HFFc6 (cell line): ENCODE results near the gene ABRACL. TPM values are rescaled to one million over a fixed set of nuclear protein-coding genes. Genes with fewer than 3 reads are reported as not detected.
"Not testable (repeated sequence)": the region's sequence is repeated elsewhere in the genome, so short reads cannot be mapped to it uniquely, and the experiment has no call there.

Experiments
- DNase-seq: peaks from one replicate; pipeline ENCODE4 v3.0.0-alpha.2; 2018
- H3K27ac Mint-ChIP-seq: 2 replicates; pipeline ENCODE4 v1.8.0; 2020; ENCODE audit warnings: mild to moderate bottlenecking, mixed read lengths
- H3K27me3 Mint-ChIP-seq: 2 replicates; pipeline ENCODE4 v1.8.0; 2021; ENCODE audit warnings: mild to moderate bottlenecking, moderate library complexity, mixed read lengths; ENCODE audit not compliant: insufficient read depth
- H3K36me3 Mint-ChIP-seq: 2 replicates; pipeline ENCODE4 v1.8.0; 2021; ENCODE audit warnings: low read depth, mixed read lengths
- H3K4me1 Mint-ChIP-seq: 2 replicates; pipeline ENCODE4 v1.8.0; 2020; ENCODE audit warnings: low read depth, mixed read lengths
- H3K4me3 Mint-ChIP-seq: 2 replicates; pipeline ENCODE4 v1.8.0; 2020; ENCODE audit warnings: mild to moderate bottlenecking, moderate library complexity, mixed read lengths
- H3K9me3 Mint-ChIP-seq: 2 replicates; pipeline ENCODE4 v1.8.0; 2020; ENCODE audit warnings: mild to moderate bottlenecking, mixed read lengths
- CTCF ChIP-seq: fragments of 200-600 bp; sonication (generic); IDR thresholded peaks from 2 replicates; pipeline ENCODE4 v1.5.0; 2021; ENCODE audit warnings: antibody characterized with exemption, mild to moderate bottlenecking
- total RNA-seq, 6 experiments: library from RNA; stranded (reverse); fragmentation: NEBNext Ultra II Directional; extraction: Animal tissue kit (Norgen Biotek cat#: 25700); gene quantifications; 2 replicates in 1 of 6; 3 replicates in 5 of 6; pipeline ENCODE4 v1.2.3, GENCODE V29; 2021

The ABRACL gene
- total RNA-seq, 6 experiments from 2014 or later: 18.3 to 25.5 (median 22.4) TPM

GRCh38 chr6:139044250-139044649 lies 15.7 kb downstream of the ABRACL start:
- Mint-ChIP-seq H3K4me1 (no peaks in the 10 kb centered on the region), H3K4me3 (no peak overlapping the region), H3K27me3 (peaks cover 8% of the 10 kb centered on the region; the same call in 1 of the 2 replicates), H3K9me3 (peaks cover 3% of the 10 kb centered on the region), H3K27ac (no peak overlapping the region), H3K36me3 (peaks cover 15% of the 10 kb centered on the region)
- DNase-seq: no peak
- TF ChIP-seq CTCF: no peak

- Mint-ChIP-seq H3K9me3 (peaks cover 6% of the 10 kb centered on the region), H3K27me3 (peaks cover 12% of the 10 kb centered on the region), H3K27ac (no peak overlapping the region), H3K4me1 (no peaks in the 10 kb centered on the region), H3K36me3 (peaks cover 11% of the 10 kb centered on the region), H3K4me3 (no peak overlapping the region)
- DNase-seq: no peak
- no peak for TF ChIP-seq CTCF
Measured at GRCh38 chr6:139047677-139048076, 19.1 kb downstream of the ABRACL start.

- not testable (repeated sequence) for H3K4me1 Mint-ChIP-seq, H3K9me3 Mint-ChIP-seq, H3K27ac Mint-ChIP-seq, H3K36me3 Mint-ChIP-seq, H3K27me3 Mint-ChIP-seq, H3K4me3 Mint-ChIP-seq, DNase-seq
Measured at GRCh38 chr6:139048912-139049311, 20.4 kb downstream of the ABRACL start.

- not testable (repeated sequence) for H3K4me3 Mint-ChIP-seq, H3K9me3 Mint-ChIP-seq, H3K4me1 Mint-ChIP-seq, H3K27me3 Mint-ChIP-seq, H3K36me3 Mint-ChIP-seq, DNase-seq, H3K27ac Mint-ChIP-seq
Measured at GRCh38 chr6:139050131-139050769, 21.7 kb downstream of the ABRACL start.

DNA sequence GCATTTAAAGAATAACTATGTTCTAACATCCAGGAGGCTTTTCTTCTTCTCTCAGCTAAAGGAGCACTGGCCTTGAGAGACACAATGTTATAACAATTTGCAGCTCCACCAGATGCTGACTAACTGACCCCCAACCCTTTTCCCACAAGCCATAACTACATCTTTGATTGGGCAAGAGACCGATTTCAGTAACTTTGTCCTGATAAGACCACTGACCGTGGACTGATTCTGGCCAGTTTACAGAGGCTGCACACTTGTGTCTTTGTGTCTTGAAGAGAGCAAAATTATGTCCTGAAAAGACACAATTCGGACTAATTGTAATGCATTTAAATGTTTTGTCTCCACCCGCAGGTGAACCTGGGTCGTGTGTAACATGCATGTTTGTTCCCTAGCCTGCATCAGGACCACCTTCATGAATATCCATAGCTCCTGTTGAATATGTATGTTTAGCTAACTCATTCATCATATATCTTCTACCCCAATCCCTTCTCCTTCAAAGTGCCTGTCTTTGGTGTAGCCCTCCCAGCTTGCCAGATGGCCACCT lies 22.3 kb downstream of the ABRACL start:
- peaks cover 7% of the 10 kb centered on the region for H3K27me3 Mint-ChIP-seq
- peaks cover 6% of the 10 kb centered on the region for H3K9me3 Mint-ChIP-seq
- H3K4me3 Mint-ChIP-seq: no peak overlapping the region
- DNase-seq: no peak
- no peak for TF ChIP-seq CTCF
- H3K27ac Mint-ChIP-seq: no peak overlapping the region
- peaks cover 4% of the 10 kb centered on the region; the same call in 1 of the 2 replicates for H3K36me3 Mint-ChIP-seq
- H3K4me1 Mint-ChIP-seq: no peaks in the 10 kb centered on the region

- DNase-seq: no peak
Measured at GRCh38 chr6:139051396-139052060, 23.0 kb downstream of the ABRACL start.

More at GRCh38 chr6:139051396-139052060, 23.0 kb downstream of the ABRACL start:
- H3K9me3 Mint-ChIP-seq: peaks cover 6% of the 10 kb centered on the region
- H3K27ac Mint-ChIP-seq: no peak overlapping the region
- H3K27me3 Mint-ChIP-seq: peaks cover 9% of the 10 kb centered on the region
- no peak for TF ChIP-seq CTCF
- no peaks in the 10 kb centered on the region for H3K4me1 Mint-ChIP-seq
- H3K36me3 Mint-ChIP-seq: peaks cover 4% of the 10 kb centered on the region; the same call in 1 of the 2 replicates
- no peak overlapping the region for H3K4me3 Mint-ChIP-seq
